Gastroesophageal sphincter (tissue), 4 donors: ENCODE data around the gene HEPACAM. TPM values are rescaled to one million over a fixed set of nuclear protein-coding genes. Genes with fewer than 3 reads are reported as not detected.

Experiments
- ATAC-seq: fragments of 150-250 bp; one replicate; pipeline ENCODE4 v1.9.1; 2016; ENCODE audit warnings: mild to moderate bottlenecking, moderate library complexity
- H3K27ac ChIP-seq, 4 donors: fragments of 200-600 bp; sonication (generic) in 3 of 4; 1 replicate in 3 of 4; 2 replicates in 1 of 4; pipeline ENCODE4 v1.5.1; 2016 to 2019
- H3K27me3 ChIP-seq: fragments of 200-600 bp; sonication (generic); one replicate; pipeline ENCODE4 v1.5.1; 2019
- H3K36me3 ChIP-seq, 2 donors: fragments of 200-600 bp; sonication (generic); one replicate each; pipeline ENCODE4 v1.5.1; 2019; ENCODE audit warnings: control low read depth in 1 of 2
- H3K4me1 ChIP-seq, 3 donors: fragments of 200-600 bp; sonication (generic); 1 replicate in 2 of 3; 2 replicates in 1 of 3; pipeline ENCODE4 v1.5.1; 2016 to 2019; ENCODE audit warnings: control low read depth in 2 of 3
- H3K4me3 ChIP-seq, 2 donors: fragments of 200-600 bp; sonication (generic); one replicate each; pipeline ENCODE4 v1.5.1; 2019; ENCODE audit warnings: mild to moderate bottlenecking in 1 of 2, moderate library complexity in 1 of 2
- H3K9me3 ChIP-seq, 3 donors: fragments of 200-600 bp; sonication (generic); one replicate each; pipeline ENCODE4 v1.5.1; 2017 to 2019; ENCODE audit warnings: control low read depth in 2 of 3
- EP300 ChIP-seq: sonication (generic); formaldehyde crosslinking; IDR thresholded peaks from one replicate; pipeline ENCODE4 v1.6.1; 2017; ENCODE audit warnings: antibody characterized with exemption, mild to moderate bottlenecking
- POLR2A ChIP-seq, 2 donors: fragments of 450-650 bp; IDR thresholded peaks; one replicate each; pipeline ENCODE4 v1.6.1; 2017; ENCODE audit warnings: antibody characterized with exemption in 2 of 2, mild to moderate bottlenecking in 2 of 2, moderate library complexity in 1 of 2
- POLR2AphosphoS5 ChIP-seq: sonication (generic); formaldehyde crosslinking; IDR thresholded peaks from one replicate; pipeline ENCODE4 v1.6.1; 2017; ENCODE audit warnings: antibody characterized with exemption
- WGBS, 2 donors: methylation state at CpG; one replicate each; pipeline ENCODE4 v1.1.5; 2018; ENCODE audit warnings: low coverage in 1 of 2; 5-methylcytosine and 5-hydroxymethylcytosine counted together
- total RNA-seq, 4 donors: library from RNA; depleted of rRNA; stranded (reverse); fragments of >200 nt; gene quantifications; one replicate each; pipeline ENCODE4 v1.1.0, GENCODE V29; 2016
- TF ChIP-seq, protein P1 (sequence below), 4 experiments: fragments of 200-600 bp in 2 of 4; fragments of 450-650 bp in 2 of 4; sonication (generic) in 1 of 4; IDR thresholded peaks; one replicate each; pipeline ENCODE4 v1.5.1; 2017 to 2019; ENCODE audit warnings: antibody characterized with exemption in 4 of 4, mild to moderate bottlenecking in 2 of 4, moderate library complexity in 2 of 4

HEPACAM gene
- total RNA-seq, 4 donors from 2014 or later, result 0.31 to 2.1 (median 0.81) TPM; not detected in 1

DNA sequence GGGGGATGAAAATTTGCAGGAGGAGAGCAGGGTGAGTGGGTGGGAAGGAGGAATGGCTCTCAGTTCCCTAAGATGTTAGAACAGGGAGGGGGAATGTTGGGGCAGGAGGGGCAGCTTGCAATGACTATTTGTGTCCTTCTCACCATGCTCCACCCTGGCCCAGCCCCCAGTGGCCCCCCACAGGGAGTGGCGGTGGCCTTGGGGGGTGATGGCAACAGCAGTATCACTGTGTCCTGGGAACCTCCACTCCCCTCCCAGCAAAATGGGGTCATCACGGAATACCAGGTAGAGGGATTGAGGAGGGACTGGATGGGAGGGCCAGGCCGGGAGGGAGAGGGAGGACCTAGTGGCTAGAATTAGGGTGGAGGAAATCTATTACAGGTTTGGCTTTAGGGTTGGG lies 60.4 kb downstream of the HEPACAM start:
- 29% methylated on average over 1 of the region's 3 CpGs; no CpG with 5 or more reads in 1 of the 2 donors for WGBS, 2 donors
- H3K4me3 ChIP-seq, result peak overlapping the region in 1 of 2 donors; percentile 67
- H3K27ac ChIP-seq, result no peak overlapping the region
- H3K36me3 ChIP-seq, result no peaks in the 10 kb centered on the region
- no peaks in the 10 kb centered on the region for H3K9me3 ChIP-seq
- no peak for TF ChIP-seq POLR2AphosphoS5
- no peak for TF ChIP-seq POLR2A (IDR thresholded peaks at IDR 0.05)
- no peak for TF ChIP-seq EP300
- TF ChIP-seq, protein P1, sequence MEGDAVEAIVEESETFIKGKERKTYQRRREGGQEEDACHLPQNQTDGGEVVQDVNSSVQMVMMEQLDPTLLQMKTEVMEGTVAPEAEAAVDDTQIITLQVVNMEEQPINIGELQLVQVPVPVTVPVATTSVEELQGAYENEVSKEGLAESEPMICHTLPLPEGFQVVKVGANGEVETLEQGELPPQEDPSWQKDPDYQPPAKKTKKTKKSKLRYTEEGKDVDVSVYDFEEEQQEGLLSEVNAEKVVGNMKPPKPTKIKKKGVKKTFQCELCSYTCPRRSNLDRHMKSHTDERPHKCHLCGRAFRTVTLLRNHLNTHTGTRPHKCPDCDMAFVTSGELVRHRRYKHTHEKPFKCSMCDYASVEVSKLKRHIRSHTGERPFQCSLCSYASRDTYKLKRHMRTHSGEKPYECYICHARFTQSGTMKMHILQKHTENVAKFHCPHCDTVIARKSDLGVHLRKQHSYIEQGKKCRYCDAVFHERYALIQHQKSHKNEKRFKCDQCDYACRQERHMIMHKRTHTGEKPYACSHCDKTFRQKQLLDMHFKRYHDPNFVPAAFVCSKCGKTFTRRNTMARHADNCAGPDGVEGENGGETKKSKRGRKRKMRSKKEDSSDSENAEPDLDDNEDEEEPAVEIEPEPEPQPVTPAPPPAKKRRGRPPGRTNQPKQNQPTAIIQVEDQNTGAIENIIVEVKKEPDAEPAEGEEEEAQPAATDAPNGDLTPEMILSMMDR (IDR thresholded peaks at IDR 0.05), result no peak
- H3K4me1 ChIP-seq, result peaks cover 0 to 29% (median 3%) of the 10 kb centered on the region in 3 donors
- peaks cover 46% of the 10 kb centered on the region for H3K27me3 ChIP-seq
- no peak for ATAC-seq

GRCh38 chr11:124874571-124875255 lies 61.1 kb downstream of the HEPACAM start:
- peaks cover 53% of the 10 kb centered on the region for H3K27me3 ChIP-seq
- no peak overlapping the region for H3K4me3 ChIP-seq
- no peaks in the 10 kb centered on the region for H3K9me3 ChIP-seq
- TF ChIP-seq, protein P1 (IDR thresholded peaks at IDR 0.05), result no peak
- no peak for TF ChIP-seq POLR2A (IDR thresholded peaks at IDR 0.05)
- TF ChIP-seq EP300, result no peak
- TF ChIP-seq POLR2AphosphoS5, result no peak
- 100% methylated on average over 1 of the region's 7 CpGs for whole genome bisulfite sequencing, 2 donors
- peaks cover 0 to 29% (median 3%) of the 10 kb centered on the region in 3 donors for H3K4me1 ChIP-seq
- ATAC-seq, result no peak
- H3K36me3 ChIP-seq, result no peaks in the 10 kb centered on the region
- H3K27ac ChIP-seq, result no peak overlapping the region

DNA sequence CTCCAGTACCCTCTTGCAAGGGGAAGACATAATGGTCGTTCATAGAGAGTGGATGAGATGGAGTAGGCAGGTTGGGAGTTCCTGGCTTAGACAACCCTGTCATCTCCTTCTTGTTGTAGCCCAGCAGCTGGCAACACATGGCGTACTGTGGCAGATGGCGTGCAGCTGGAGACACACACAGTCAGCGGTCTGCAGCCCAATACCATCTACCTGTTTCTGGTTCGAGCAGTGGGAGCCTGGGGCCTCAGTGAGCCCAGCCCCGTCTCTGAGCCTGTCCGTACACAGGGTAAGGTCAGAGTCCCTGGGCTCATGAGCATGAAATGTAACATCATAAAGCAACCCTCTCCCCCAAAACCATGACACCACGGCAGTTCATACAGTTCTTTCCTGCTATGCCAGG lies 61.9 kb downstream of the HEPACAM start:
- no peak overlapping the region for H3K4me3 ChIP-seq
- no peak for ATAC-seq
- peaks cover 0 to 34% (median 7%) of the 10 kb centered on the region in 3 donors for H3K4me1 ChIP-seq
- H3K27me3 ChIP-seq, result peaks cover 60% of the 10 kb centered on the region
- no peak overlapping the region for H3K27ac ChIP-seq
- TF ChIP-seq POLR2AphosphoS5, result no peak
- no peak for TF ChIP-seq POLR2A (IDR thresholded peaks at IDR 0.05)
- 67 to 90% methylated on average over 1 to 2 of the region's 8 CpGs for WGBS, 2 donors
- H3K9me3 ChIP-seq, result no peaks in the 10 kb centered on the region
- no peaks in the 10 kb centered on the region for H3K36me3 ChIP-seq

DNA sequence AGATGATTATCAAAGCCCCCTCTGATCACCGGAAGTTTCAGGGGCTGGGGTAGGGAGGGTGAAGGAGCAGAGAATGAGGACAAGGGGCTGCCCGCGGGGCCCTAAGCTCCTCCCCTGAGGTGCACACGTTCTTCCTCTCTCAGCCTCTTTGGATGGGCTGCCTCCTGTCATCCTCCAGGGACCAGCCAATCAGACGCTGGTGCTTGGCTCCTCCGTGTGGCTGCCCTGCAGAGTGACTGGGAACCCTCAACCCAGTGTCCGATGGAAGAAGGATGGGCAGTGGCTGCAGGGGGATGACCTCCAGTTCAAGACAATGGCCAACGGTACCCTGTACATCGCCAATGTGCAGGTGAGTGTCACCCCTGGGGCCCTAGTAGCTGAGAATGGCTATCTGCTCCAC lies 63.1 kb downstream of the HEPACAM start:
- Histone ChIP-seq H3K4me1 (peaks cover 0 to 38% (median 12%) of the 10 kb centered on the region in 3 donors), H3K27me3 (peaks cover 72% of the 10 kb centered on the region), H3K9me3 (no peaks in the 10 kb centered on the region), H3K4me3 (no peak overlapping the region), H3K27ac (no peak overlapping the region), H3K36me3 (no peaks in the 10 kb centered on the region)
- 0 to 5% methylated on average over 2 to 4 of the region's 9 CpGs for WGBS, 2 donors
- TF ChIP-seq EP300 (no peak), POLR2AphosphoS5 (no peak), POLR2A (IDR thresholded peaks at IDR 0.05) (no peak)
- TF ChIP-seq, protein P1 (IDR thresholded peaks at IDR 0.05), result no peak
- no peak for ATAC-seq

GRCh38 chr11:124872280-124872679 lies 63.6 kb downstream of the HEPACAM start:
- Histone ChIP-seq H3K27ac (no peak overlapping the region), H3K4me3 (no peak overlapping the region), H3K4me1 (peaks cover 0 to 38% (median 12%) of the 10 kb centered on the region in 3 donors), H3K27me3 (peaks cover 77% of the 10 kb centered on the region), H3K9me3 (no peaks in the 10 kb centered on the region), H3K36me3 (no peaks in the 10 kb centered on the region)
- TF ChIP-seq POLR2AphosphoS5 (no peak), POLR2A (IDR thresholded peaks at IDR 0.05) (no peak), EP300 (no peak)
- TF ChIP-seq, protein P1 (IDR thresholded peaks at IDR 0.05), result no peak
- 67% methylated on average over 3 of the region's 8 CpGs; no CpG with 5 or more reads in 1 of the 2 donors for WGBS, 2 donors
- no peak for ATAC-seq
